Left forelimb (tissue), 1 donor: ENCODE data around the gene MAP4K2.
"Not testable (repeated sequence)": the region's sequence is repeated elsewhere in the genome, so short reads cannot be mapped to it uniquely, and the experiment has no call there.

ENCODE experiments used
- DNase-seq: peaks from one replicate; pipeline ENCODE4 v3.0.0-alpha.2; 2018; ENCODE audit warnings: low spot score

The MAP4K2 gene

GRCh38 chr11:64803158-64803845, at the start of gene MAP4K2:
Gene MAP4K2, minus strand, starts transcription at chr11:64803214. Its CDS starts 65 bp downstream, at chr11:64803149.
- DNase-seq = peak; percentile 88

- no peak for DNase-seq
Measured at GRCh38 chr11:64851831-64852351, 48.9 kb upstream of the MAP4K2 start.

GRCh38 chr11:64850979-64851567, 48.1 kb upstream of the MAP4K2 start:
- no peak for DNase-seq

GRCh38 chr11:64849598-64850356, 46.8 kb upstream of the MAP4K2 start:
- no peak for DNase-seq

- DNase-seq = no peak
Measured at GRCh38 chr11:64848826-64849597, 46.0 kb upstream of the MAP4K2 start.

- DNase-seq = no peak
Measured at GRCh38 chr11:64848214-64848825, 45.3 kb upstream of the MAP4K2 start.

- peak; percentile 95 for DNase-seq
Measured at GRCh38 chr11:64846998-64847666, 44.1 kb upstream of the MAP4K2 start.

- DNase-seq = not testable (repeated sequence)
Measured at GRCh38 chr11:64845776-64846129, 42.7 kb upstream of the MAP4K2 start.

- no peak for DNase-seq
Measured at GRCh38 chr11:64845129-64845775, 42.2 kb upstream of the MAP4K2 start.

GRCh38 chr11:64844330-64845128, 41.5 kb upstream of the MAP4K2 start, which contains the start of gene CDC42BPG:
Gene CDC42BPG, minus strand, starts transcription at chr11:64844653. Its CDS starts 84 bp downstream, at chr11:64844569.
- no peak for DNase-seq

- no peak for DNase-seq
Measured at GRCh38 chr11:64843686-64844329, 40.8 kb upstream of the MAP4K2 start.

- DNase-seq = no peak
Measured at GRCh38 chr11:64842851-64843685, 40.1 kb upstream of the MAP4K2 start.

- no peak for DNase-seq
Measured at GRCh38 chr11:64842366-64842759, 39.3 kb upstream of the MAP4K2 start.

- DNase-seq = no peak
Measured at GRCh38 chr11:64841592-64842365, 38.8 kb upstream of the MAP4K2 start.

- DNase-seq = no peak
Measured at GRCh38 chr11:64839887-64840782, 37.1 kb upstream of the MAP4K2 start.

- DNase-seq = no peak
Measured at GRCh38 chr11:64839335-64839734, 36.3 kb upstream of the MAP4K2 start.
